HG03064 (cell line): ENCODE results near the gene LRRC57.
A peak's percentile ranks its signal among the peaks of the same experiment; 100 is the strongest.

Source experiments
- ATAC-seq: cut with Tn5 transposase; IDR thresholded peaks from one replicate; pipeline ENCODE4 v1.9.1; 2021; ENCODE audit warnings: low read depth; ENCODE audit not compliant: unreplicated experiment

The LRRC57 gene

GRCh38 chr15:42553554-42553953, 5.0 kb upstream of the LRRC57 start:
- no peak for ATAC-seq

GRCh38 chr15:42549741-42550392, 1.3 kb upstream of the LRRC57 start:
- ATAC-seq: no peak

- peak; percentile 35 for ATAC-seq
Observed at GRCh38 chr15:42549032-42549491, 469 bp upstream of the LRRC57 start.

- no peak for ATAC-seq
Observed at GRCh38 chr15:42547918-42548248, 710 bp downstream of the LRRC57 start.

- no peak for ATAC-seq
Observed at GRCh38 chr15:42544853-42545629, 3.6 kb downstream of the LRRC57 start.

GRCh38 chr15:42533246-42533645, 15.3 kb downstream of the LRRC57 start:
- no peak for ATAC-seq

- no peak for ATAC-seq
Observed at GRCh38 chr15:42528970-42529369, 19.6 kb downstream of the LRRC57 start.

- ATAC-seq: no peak
Observed at GRCh38 chr15:42523331-42523730, 25.3 kb downstream of the LRRC57 start.

- ATAC-seq: no peak
Observed at GRCh38 chr15:42511007-42511391, 37.6 kb downstream of the LRRC57 start.

GRCh38 chr15:42510258-42511006, 38.2 kb downstream of the LRRC57 start:
- ATAC-seq: no peak

- no peak for ATAC-seq
Observed at GRCh38 chr15:42508263-42508690, 40.3 kb downstream of the LRRC57 start.

GRCh38 chr15:42507514-42507913, 41.1 kb downstream of the LRRC57 start:
- no peak for ATAC-seq

- no peak for ATAC-seq
Observed at GRCh38 chr15:42504631-42505030, 44.0 kb downstream of the LRRC57 start.

- no peak for ATAC-seq
Observed at GRCh38 chr15:42503825-42504224, 44.8 kb downstream of the LRRC57 start.

GRCh38 chr15:42502477-42502876, 46.1 kb downstream of the LRRC57 start:
- no peak for ATAC-seq

GRCh38 chr15:42499858-42500609, 48.6 kb downstream of the LRRC57 start:
- no peak for ATAC-seq

GRCh38 chr15:42498212-42499068, 50.2 kb downstream of the LRRC57 start:
- ATAC-seq: no peak

- peak; percentile 63 for ATAC-seq
Observed at GRCh38 chr15:42495361-42496212, 53.0 kb downstream of the LRRC57 start, which contains the start of gene SNAP23. Gene SNAP23, plus strand, starts transcription at chr15:42495634. Its CDS starts 16,213 bp downstream, at chr15:42511847.

- ATAC-seq: no peak
Observed at GRCh38 chr15:42494998-42495360, 53.6 kb downstream of the LRRC57 start.
